AG10803 (cell line): Measurements from ENCODE around the gene LRP4.

ENCODE experiments used
- DNase-seq: peaks from one replicate; pipeline ENCODE4 v3.0.0; 2010; ENCODE audit warnings: low read depth
- H3K4me3 ChIP-seq: 2 replicates; pipeline ENCODE4 v1.5.1; 2011; ENCODE audit warnings: mild to moderate bottlenecking, low read length, control low read depth
- CTCF ChIP-seq: conservative IDR thresholded peaks from 2 replicates; pipeline ENCODE4 v1.5.1; 2011; ENCODE audit warnings: mild to moderate bottlenecking, low read length, control low read depth, inconsistent platforms

Gene LRP4

GRCh38 chr11:46836431-46836830 lies 81.9 kb downstream of the LRP4 start:
- H3K4me3 ChIP-seq = no peak overlapping the region
- DNase-seq = no peak
- no peak for TF ChIP-seq CTCF

- no peak for TF ChIP-seq CTCF
- DNase-seq = no peak
- H3K4me3 ChIP-seq = no peak overlapping the region
Measured at GRCh38 chr11:46835897-46836296, 82.5 kb downstream of the LRP4 start.

DNA sequence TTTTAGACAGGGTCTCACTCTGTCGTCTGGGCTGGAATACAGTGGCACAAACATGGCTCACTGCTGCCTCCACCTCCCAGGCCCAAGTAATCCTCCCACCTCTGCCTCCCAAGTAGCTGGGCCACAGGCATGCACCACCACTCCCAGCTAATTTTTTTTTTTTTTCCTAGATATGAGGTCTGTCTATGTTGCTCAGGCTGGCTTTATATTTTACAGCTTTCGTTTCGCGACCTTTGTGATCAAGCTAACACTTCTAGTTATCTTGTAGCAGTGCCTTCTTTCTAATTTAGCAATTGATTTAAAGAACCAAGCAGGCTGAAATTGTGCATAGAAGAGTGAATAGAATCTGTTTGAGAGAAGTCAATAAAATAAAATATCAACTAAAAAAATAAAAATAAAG lies 83.5 kb downstream of the LRP4 start:
- TF ChIP-seq CTCF = no peak
- no peak overlapping the region for H3K4me3 ChIP-seq
- DNase-seq = no peak

DNA sequence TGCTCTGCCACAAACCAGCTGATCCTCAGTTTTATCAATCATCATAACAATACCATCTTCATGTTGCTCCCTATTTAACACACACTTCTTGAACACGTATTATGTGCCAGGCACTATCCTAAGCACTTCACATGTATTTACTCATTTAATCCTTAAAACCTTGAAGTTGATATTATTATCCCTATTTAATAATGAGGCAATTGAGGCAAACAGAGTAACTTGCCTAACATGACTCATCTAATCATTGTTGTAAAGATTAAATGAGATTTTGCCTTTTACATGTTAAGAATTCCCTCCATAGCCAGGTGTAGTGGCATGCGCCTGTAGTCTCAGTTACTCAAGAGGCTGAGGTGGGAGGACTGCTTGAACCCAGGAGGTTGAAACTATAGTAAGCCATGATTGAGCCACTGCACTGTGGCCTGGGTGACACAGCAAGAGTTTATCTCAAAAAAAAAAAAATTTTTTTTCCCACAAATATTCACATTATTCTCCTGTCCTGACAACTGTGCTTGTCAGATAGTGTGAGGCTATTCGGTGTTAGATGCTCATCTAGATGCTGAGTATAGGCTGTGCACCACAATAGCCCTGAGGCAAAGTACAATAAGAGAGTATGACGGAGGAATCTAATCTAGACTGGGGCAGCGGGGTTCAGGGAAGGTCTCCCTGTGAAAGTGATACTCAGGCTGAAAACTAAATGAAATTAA lies 85.7 kb downstream of the LRP4 start:
- no peak for TF ChIP-seq CTCF
- H3K4me3 ChIP-seq = no peak overlapping the region
- no peak for DNase-seq

DNA sequence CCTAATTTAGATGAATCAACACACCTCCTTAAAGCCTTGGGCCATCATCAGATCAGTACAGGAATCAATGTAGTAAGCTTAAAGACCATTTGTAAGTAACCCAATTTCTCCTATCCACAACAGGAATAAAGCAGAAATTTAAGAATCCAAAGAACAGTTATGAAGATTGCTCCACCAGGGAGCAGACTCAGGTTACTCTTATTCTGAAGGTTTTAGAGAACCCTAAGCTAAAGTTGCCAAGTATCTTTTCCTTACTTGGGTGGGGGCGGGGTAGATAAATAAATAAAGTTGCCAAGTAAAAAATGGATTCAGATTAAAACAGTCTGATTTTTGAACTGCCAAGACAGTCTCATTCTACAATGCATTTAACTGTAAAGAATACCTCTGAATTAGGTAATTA lies 90.4 kb downstream of the LRP4 start:
- TF ChIP-seq CTCF = no peak
- DNase-seq = peak; percentile 7
- no peak overlapping the region for H3K4me3 ChIP-seq

GRCh38 chr11:46826310-46827044 lies 91.9 kb downstream of the LRP4 start:
- H3K4me3 ChIP-seq = peak overlapping the region; percentile 87
- TF ChIP-seq CTCF = peak; percentile 13; the same call in 1 of the 2 replicates
- peak; percentile 67 for DNase-seq

DNA sequence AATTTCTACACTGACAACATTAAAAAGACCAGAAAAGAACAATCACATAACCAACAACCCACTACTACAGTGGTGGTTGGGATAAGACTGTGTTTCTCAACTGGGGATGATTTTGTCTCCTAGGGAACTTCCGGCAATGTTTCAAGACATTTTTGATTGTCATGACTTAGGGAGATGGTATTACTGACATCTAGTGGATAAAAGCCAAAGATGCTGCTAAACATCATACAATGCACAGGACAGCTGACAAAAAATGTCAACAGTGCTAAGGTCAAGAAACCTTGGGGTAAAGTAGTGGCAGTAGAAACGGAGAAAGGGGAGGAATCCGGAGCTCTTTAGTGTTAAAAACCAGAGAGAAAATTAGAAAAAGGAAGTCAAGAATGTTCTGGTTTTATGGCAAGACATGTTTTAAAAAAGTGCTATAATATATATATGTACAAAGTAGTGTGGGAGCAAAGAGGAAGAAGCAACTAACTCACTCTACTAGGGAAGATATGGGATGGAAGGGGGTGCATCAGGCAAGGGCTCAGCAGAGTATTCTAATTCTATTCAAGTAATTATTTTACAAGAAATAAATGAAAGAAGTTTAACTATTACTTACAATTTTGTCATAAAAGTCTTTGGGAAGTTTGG lies 109.4 kb downstream of the LRP4 start:
- TF ChIP-seq CTCF = peak; percentile 20; the same call in 1 of the 2 replicates
- DNase-seq = peak; percentile 41
- H3K4me3 ChIP-seq = no peak overlapping the region
